GM18870 (cell line): ENCODE data around the gene FBXO27.
"Not testable (repeated sequence)": the region's sequence is repeated elsewhere in the genome, so short reads cannot be mapped to it uniquely, and the experiment has no call there.

ENCODE experiments used
- ATAC-seq: cut with Tn5 transposase; IDR thresholded peaks from one replicate; pipeline ENCODE4 v1.9.1; 2021; ENCODE audit warnings: moderate library complexity; ENCODE audit not compliant: unreplicated experiment

FBXO27 gene, protein sequence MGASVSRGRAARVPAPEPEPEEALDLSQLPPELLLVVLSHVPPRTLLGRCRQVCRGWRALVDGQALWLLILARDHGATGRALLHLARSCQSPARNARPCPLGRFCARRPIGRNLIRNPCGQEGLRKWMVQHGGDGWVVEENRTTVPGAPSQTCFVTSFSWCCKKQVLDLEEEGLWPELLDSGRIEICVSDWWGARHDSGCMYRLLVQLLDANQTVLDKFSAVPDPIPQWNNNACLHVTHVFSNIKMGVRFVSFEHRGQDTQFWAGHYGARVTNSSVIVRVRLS

DNA sequence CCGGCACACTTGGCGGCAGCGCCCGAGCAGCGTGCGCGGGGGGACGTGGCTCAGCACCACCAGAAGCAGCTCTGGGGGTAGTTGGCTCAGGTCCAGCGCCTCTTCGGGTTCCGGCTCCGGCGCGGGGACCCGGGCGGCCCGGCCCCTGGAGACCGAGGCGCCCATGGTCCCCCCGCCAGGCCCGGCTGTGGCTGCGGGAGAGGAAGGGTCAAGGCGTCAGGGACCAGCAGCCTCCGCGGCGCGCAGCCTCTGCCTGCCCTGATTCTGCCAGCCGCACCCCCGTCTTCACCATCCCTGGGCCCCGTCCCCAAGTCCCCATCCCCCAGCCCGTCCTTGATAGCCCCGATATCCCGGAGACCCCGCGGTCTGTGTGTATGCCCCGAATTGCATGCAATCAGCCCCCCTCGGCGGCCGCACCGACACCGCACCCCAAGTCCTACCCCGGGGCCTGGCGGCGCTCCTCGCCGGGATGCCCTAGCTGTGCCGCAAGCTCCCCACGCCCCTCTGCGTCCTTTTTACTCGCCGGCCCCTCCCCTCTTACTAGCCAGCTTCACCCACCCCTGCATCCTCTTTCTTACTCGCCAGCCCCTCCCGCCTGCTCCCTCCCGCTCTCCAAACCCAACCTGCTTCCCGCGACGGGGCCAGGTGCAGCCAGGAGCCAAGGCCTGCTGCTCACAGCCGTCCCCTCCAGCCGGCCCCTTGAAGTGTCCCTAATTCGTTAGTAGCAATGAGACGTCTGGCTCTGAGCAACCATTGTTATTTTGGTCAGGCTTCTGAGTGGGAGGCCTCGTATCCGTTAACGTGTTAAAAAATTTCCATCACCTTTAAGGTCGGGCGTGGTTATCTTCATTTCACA lies at the start of gene FBXO27:
Gene FBXO27, minus strand, starts transcription at position 487 of the 856 bp plus-strand sequence. Its CDS starts 322 bp downstream, at position 165.
- no peak for ATAC-seq

DNA sequence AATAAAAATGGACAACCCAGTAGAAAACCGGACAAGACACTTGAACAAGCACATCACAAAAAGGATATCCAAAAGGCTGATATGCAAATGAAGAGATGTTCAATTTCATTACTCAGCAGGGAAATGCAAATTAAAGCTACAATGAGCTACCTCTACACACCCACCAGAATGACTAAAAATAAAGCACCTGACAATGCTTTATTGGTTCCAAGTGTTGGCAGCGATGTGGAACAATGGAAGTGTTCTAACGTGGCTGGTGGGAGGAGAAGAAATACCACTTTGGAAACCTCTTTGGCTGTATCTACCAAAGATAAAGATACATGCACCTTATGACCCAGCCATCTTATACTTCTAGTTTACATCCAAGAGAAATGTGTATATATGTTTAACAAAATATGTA lies 48.1 kb upstream of the FBXO27 start:
- ATAC-seq = no peak

DNA sequence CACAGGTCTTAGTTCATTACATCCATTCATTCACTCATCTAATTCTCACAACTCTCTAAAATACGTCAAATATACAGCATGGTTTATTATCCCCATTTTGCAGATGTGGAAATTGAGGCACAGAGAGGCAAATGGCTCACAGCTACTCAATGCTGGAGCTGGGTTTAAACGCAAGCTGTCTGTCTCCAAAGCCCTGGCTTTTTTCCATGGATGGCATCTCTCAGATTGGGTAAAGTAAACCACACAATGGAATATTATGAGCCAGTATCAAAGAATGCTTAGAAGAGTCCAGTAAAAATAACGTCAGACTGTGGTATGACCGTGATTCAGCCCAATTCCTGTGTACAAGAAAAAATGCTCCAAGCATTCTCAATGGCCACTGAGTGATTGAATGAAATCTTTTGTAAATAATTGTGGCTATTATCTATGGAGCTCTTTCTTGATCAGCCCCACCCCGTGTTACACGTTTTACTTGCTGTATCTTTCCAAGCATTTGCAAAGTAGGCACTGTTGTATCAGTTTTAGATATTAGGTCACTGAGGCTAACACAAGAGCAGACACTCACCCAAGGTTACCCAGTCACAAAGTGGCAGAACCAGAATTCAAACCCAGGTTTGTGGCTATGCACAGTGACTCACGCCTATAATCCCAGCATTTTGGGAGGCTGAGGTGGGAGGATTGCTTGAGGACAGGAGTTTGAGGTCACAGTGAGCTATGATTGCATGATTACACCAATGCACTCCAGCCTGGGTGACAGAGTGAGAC lies 46.3 kb upstream of the FBXO27 start:
- no peak for ATAC-seq

DNA sequence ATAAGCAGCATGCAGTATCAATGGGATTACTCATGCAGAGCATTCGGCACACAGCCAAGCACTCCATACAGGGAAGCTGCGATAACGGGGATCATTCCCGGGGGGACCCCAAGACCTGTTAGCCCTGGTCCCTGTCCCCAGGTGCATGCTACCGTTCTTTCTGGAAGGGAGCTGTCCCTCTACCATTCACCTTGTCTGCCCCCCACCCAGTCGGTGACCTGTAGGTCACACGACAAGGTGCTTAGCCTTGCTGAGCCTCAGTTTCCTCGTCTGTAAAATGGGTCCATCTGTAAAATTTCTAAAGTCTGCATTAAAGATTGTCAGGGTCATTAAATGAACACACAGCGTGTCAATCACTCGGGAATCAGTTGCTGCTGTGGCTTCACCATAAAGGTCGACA lies 45.0 kb upstream of the FBXO27 start:
- ATAC-seq = no peak

DNA sequence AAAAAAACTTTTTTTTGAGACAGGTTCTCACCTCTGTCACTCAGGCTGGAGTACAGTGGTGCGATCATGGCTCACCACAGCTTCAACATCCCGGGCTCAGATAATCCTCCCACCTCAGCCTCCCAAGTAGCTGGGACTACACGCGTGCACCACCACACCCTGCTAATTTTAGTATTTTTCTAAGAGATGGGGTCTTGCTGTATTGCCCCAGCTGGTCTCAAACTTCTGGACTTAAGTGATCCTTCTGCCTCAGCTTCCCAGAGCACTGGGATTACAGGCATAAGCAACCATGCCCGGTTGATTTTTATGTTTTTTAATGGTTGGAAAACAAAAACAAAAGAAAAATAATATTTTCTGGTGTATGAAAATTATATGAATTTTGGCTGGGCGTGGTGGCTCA lies 42.6 kb upstream of the FBXO27 start:
- no peak for ATAC-seq

DNA sequence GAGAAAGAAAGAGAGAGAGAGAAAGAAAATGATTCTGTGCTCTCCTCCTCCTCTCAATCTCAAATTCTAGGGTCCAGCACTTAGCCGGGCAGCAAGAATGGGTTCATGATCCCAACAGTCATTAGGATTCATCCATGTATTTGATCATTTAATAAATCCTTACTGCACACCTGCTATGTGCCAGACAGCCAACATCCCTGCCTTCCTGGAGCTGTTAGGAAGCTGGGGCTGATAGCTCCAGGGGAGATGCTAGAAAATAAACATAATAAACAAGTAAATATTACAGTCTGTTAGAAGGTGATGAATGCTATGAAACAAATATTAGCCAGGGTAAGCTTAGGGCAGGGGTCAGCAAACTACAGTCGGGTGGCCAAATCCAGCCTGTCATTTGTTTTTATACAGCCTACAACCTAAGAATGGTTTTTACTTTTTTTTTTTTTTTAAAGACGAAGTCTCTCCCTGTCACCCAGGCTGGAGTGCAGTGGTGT lies 41.9 kb upstream of the FBXO27 start:
- no peak for ATAC-seq

DNA sequence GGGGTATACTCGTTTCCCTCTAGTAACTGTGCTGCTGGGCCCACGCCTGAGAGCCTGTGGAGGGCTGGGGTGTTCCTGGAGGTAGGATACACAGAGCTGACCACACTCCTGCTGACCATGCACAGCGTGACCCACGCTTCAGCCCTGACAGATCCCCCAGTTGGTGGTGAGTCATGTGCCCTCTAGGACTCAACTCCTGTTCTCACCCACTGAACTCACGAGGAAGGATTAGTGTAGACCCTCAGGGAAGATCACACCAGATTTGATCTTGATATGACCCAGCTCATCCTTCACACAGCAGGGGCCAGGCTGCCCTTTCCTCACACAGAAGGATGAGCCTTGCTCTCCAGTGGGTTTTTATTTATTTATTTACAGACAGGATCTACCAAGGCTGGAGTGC lies 38.5 kb upstream of the FBXO27 start:
- no peak for ATAC-seq

DNA sequence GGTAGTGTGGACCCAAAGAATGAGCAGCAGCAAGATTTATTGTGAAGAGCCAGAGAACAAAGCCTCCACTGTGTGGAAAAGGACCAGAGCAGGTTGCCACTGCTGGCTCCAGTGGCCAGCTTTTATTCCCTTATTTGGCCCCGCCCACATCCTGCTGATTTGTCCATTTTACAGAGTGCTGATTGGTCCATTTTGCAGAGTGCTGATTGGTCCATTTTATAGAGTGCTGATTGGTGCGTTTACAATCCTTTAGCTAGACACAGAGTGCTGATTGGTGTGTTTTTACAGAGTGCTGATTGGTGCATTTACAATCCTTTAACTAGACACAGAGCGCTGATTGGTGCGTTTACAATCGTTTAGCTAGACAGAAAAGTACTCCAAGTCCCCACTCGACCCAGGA lies 35.9 kb upstream of the FBXO27 start:
- not testable (repeated sequence) for ATAC-seq

DNA sequence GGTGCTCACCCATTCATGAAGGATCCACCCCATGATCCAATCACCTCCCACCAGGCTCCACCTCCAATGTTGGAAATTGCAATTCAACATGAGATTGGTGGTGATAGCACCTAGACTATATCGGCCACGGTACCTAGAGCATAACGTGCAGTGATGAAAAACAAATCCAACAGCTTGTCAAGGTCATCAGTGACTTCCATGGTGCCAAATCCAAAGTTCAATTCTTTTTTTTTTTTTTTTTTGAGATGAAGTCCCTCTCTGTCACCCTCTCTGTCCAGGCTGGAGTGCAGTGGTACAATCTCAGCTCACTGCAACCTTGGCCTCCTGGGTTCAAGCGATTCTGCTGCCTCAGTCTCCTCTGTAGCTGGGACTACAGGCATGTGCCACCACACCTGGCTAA lies 34.8 kb upstream of the FBXO27 start:
- no peak for ATAC-seq

DNA sequence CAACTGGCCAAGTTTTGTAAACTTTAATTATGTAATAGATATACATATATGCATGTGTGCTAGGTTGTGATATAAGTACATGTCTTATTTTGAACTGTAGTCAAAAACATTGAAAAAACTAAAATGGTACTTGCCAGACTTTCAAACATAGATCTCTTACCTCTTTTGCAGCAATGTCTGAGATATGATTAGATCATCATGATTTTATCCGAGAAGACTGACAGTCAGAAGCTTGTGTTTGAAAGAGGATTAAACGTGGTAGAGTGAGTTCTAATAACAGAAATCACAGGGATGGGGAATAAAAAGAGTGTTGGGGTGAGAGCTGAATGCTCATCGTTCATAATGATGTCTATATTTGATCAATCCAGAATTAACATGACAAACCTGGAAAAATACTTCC lies 33.6 kb upstream of the FBXO27 start:
- no peak for ATAC-seq

DNA sequence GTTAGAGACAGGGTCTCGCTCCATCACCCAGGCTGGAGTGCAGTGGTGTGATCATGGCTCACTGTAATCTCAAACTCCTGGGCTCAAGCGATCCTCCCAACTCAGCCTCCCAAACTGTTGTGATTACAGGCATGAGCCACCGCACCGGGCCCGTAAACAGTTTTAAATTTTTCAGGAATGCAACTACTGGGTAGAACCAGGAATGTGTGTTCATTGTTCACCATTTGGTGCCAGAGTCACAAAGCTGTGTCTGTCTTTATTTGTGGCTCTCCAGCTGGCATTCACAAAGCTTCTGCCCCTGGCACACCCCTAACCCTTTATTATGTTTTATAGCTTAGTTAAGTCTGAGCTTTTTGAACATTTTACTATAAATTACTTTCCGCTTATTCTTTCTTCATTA lies 32.1 kb upstream of the FBXO27 start:
- no peak for ATAC-seq

DNA sequence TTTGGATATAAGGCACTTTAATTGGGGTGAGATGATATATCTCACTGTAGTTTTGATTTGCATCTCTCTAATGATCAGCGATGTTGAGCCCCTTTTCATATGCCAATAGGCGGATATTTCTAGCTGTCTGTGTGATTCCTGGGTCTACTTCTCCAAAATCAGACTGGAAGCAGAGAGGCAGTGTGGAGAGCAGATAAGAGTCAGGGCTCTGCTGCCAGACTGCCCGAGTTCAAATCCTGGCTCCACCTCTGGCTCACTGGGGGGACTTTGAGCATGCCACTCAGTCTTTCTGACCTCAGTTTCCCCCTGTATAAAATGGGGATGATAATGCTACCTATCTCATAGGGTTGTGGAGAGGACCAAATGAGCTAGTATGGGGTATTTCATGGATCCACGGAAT lies 27.8 kb upstream of the FBXO27 start:
- no peak for ATAC-seq

DNA sequence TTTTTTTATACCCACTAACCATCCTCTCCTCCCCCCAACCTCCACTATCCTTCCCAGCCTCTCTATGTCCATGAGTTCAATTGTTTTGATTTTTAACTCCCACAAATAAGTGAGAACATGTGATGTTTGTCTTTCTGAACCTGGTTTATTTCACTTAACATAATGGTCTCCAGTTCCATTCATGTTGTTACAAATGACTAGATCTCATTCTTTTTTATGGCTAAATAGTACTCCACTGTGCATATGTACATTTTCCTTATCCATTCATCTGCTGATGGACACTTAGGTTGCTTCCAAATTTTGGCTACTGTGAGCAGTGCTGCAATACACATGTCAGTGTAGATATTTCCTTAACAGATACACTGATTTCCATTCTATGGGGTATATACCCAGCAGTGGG lies 27.0 kb upstream of the FBXO27 start:
- ATAC-seq = no peak

DNA sequence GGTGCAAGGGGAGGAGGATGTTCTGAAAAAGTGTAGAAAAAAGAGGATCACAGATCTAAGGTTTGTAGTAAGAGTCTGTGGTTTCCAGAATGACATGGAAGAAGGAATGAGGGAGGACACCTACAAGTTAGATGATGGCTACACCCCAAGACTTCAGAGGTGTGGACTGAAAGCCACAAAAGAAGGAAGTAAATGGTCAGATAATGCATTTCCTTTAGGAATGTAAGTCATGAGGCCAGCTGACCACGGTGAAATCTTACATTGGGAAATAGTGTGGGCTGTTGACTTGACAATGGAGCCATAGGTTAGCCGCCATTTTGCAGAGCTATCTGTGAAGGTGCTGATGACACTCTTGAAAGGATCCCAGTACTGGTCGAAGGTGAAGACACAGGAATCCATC lies 25.3 kb upstream of the FBXO27 start:
- ATAC-seq = no peak

DNA sequence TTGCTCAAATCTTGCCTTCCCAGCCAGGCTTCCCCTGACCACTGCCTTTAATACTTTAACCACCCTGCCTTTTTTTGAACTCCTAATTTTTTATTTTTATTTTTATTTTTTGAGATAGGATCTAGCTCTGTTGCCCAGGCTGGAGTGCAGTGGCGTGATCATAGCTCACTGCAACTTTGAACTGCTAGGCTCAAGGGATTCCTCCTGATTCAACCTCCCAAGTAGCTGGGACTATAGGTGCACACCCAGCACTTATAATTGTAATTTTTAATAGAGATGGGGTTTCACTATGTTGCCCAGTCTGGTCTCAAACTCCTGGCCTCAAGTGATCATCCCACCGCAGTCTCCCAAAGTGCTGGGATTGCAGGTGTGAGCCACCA lies 21.7 kb upstream of the FBXO27 start:
- ATAC-seq = no peak

DNA sequence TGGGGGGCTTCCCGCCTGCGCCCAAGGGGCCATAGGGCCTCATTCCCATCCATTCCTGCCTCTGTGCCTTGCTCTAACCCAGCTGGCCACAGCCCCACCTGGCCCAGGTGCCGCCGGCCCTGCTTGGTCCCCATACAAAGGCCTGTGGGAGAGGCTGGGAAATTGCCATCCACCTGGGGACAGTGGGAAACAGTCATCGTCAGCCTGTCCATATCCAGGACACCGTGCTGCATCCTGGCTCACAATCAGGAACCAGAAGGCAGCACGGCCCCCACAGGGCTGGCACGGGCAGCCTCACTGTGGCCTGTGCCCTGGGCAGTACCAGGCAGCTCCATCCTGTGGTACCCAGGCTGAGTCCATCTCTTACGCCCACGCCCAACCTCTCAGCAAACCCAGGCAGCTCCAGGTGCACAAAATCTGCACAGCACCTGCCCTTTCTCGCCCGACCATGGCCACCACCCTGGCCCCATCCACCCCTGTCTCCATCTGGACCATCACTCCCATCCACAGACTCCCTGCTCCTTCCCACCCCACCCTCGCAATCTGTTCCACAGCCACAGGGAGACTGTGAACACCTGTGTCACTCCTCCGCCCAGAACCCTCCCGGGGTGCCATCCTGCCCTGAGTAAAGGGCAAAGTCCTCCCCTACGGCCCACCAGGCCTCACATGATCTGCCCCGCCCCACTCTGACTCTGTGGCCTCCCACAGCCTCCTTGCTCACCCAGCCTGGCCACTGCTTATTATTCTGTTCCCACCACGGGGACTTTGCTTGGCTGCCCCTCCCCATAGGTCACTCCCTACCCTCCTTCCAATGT lies 21.1 kb upstream of the FBXO27 start:
- ATAC-seq = no peak

DNA sequence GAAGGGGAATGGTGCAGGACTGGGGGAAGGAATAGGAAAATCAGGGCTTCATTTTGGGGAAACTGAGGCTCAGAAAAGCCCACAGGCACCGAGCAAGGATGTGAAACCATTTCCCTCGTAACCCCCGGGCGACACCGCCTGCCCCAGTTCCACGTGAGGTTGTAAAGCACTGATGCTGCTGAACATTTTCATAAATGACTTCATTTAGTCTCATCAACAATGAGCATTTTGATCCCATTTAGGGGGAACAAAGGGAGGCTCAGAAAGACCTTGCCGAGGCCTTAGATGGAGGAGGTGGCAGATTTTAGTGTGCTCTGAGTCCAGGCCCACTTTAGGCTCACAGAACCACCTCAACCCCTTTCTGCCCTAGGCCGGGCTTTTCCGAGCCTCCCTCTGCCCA lies 20.5 kb upstream of the FBXO27 start:
- no peak for ATAC-seq

DNA sequence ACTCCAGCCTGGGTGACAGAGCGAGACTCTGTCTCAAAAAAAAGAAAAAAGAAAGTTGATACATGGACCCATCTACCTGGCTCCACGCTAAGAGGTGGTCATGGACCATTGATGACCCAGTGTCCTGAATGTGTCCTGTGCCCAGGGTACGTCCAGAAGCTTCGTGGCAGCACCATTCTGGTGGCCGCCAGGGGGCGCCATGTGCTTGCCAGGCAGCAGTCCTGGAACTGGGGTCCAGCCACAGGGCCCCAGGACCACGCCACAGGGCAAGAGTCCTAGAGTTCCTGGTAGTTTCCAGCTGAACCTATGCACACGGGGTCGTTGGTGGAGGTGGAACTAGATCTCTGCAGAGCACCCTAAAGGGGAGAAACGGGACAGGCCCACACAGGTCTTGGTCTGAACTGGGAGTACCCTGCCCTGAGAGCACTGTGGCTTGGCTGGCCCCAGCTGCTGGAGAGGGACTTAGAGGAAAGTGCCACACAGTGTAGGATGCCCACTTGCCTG lies 19.9 kb upstream of the FBXO27 start:
- ATAC-seq = no peak

DNA sequence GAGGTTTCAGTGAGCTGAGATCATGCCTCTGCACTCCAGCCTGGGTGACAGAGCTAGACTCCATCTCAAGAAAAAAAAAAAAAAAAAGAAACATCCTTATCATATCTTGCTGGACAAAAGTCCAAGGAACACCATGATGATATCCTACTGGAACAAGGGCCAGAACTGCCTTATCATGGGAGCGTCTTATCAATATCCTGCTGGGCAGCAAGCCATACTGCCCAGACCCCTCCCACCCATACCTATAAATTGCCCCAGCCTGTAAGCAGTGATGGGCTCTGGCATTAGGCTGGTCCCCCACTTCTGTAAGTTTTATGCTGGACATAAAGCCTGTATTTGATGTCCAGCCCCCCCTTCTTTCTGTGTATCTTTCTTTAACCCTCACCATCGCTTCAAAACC lies 14.7 kb upstream of the FBXO27 start:
- no peak for ATAC-seq

DNA sequence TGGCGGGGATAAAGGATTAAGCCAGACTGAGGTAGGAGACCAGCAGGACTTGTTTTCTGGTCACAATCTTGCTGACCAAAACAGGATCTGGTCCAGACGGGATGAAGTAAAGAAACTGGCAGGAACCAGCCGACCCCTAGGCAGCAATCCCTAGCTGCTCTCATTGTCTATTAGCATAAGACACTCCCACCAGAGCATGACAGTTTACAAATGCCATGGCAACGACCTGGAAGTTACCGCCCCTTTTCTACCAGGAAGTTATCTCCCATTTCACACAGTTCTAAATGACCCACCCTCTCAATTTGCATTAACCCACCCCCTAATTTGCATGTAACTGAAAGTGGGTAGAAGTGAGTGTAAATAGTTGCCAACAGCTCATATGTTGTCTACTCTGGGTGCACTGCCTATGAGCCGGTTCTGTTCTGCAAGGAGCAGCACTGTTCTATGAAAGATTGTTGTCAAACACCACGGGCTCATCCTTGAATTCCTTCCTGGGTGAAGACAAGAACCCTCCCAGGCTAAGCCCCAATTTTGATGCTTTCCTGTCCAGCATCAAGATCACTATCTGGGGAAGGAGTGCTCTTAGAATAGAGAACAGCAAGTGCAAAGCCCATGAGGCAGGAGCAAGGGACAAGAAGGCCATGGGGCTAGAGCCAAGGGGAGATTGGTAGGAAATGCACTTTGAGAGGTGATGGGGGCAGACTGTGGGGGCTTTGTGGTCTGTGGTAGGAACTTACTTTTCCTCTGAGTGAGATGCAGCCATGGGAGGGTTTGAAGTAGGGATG lies 13.9 kb upstream of the FBXO27 start:
- no peak for ATAC-seq
